K562 (cell line): ENCODE measurements around the gene STARD13. TPM values are rescaled to one million over a fixed set of nuclear protein-coding genes. Genes with fewer than 3 reads are reported as not detected.

ENCODE experiments used
- ATAC-seq: fragments of 200-7000 bp; cut with Tn5 transposase; 3 replicates; pipeline ENCODE4 v1.9.1; 2020; ENCODE audit warnings: moderate library complexity
- BruUV-seq: library from RNA; stranded (reverse); fragments of 400-500 nt; replicated peaks from 2 replicates; lab custom pipeline; 2021; lab: Mats Ljungman, UMichigan
- CTCF ChIA-PET: fragments of 300-600 bp; formaldehyde crosslinking; extraction: SDS; loops from one replicate; lab custom pipeline; 2021; ENCODE audit warnings: low intra/inter-chr PET ratio; lab: Yijun Ruan, JAX
- POLR2A ChIA-PET: fragments of 300-600, 350-650 bp; sonication (Branson Sonifier 250); formaldehyde crosslinking; extraction: SDS; loops from one replicate; lab custom pipeline; 2021; ENCODE audit warnings: antibody characterized with exemption, inconsistent platforms; lab: Yijun Ruan, JAX
- DNase-seq, 4 experiments: peaks; one replicate each; pipeline versions ENCODE4 v3.0.0 to v3.0.0-alpha.2; 2011 to 2018; ENCODE audit warnings: low spot score in 3 of 4, mixed read lengths in 3 of 4; ENCODE audit errors: extremely low read depth in 1 of 4
- FAIRE-seq: peaks from 2 replicates; lab custom pipeline; 2011; peaks lifted over from hg19 to GRCh38; lab: Jason Lieb, UNC
- H2AFZ ChIP-seq: 2 replicates; pipeline ENCODE4 v1.6.0; 2011; ENCODE audit warnings: low read depth, low read length, control low read depth, inconsistent platforms
- H3K27ac ChIP-seq: fragments of 200-600 bp; 3 replicates; pipeline ENCODE4 v1.8.0; 2011; ENCODE audit warnings: low read depth, mild to moderate bottlenecking, control low read depth, inconsistent platforms, low read length, moderate library complexity, mixed read lengths; ENCODE audit errors: extremely low read depth
- H3K27me3 ChIP-seq, 2 experiments: fragments of 300-600 bp in 1 of 2; 2 replicates in 1 of 2; 3 replicates in 1 of 2; pipeline versions ENCODE4 v1.6.0 to v1.8.0; 2011; ENCODE audit warnings: inconsistent platforms in 2 of 2, low read length in 2 of 2, mild to moderate bottlenecking in 1 of 2, mixed read lengths in 1 of 2, moderate library complexity in 1 of 2; ENCODE audit not compliant: control insufficient read depth in 2 of 2, insufficient read depth in 2 of 2
- H3K36me3 ChIP-seq: fragments of 300-600 bp; 3 replicates; pipeline ENCODE4 v1.8.0; 2011; ENCODE audit warnings: mild to moderate bottlenecking, low read length, inconsistent platforms; ENCODE audit not compliant: control insufficient read depth, insufficient read depth
- H3K4me1 ChIP-seq, 2 experiments: fragments of 200-600 bp in 1 of 2; replicated peaks in 1 of 2; 2 replicates in 1 of 2; 3 replicates in 1 of 2; pipeline versions ENCODE4 v1.5.1 to v1.8.0; 2011; ENCODE audit warnings: inconsistent platforms in 2 of 2, low read length in 2 of 2, mild to moderate bottlenecking in 1 of 2, mixed read lengths in 1 of 2, moderate library complexity in 1 of 2; ENCODE audit not compliant: control insufficient read depth in 2 of 2, insufficient read depth in 2 of 2
- H3K4me2 ChIP-seq: 2 replicates; pipeline ENCODE4 v1.6.1; 2011; ENCODE audit warnings: low read length, control low read depth, inconsistent platforms, mixed read lengths; ENCODE audit not compliant: insufficient read depth
- H3K4me3 ChIP-seq: fragments of 200-600 bp; sonication (generic), shearing (Covaris generic); 2 replicates; pipeline ENCODE4 v1.5.1; 2016; ENCODE audit warnings: control low read depth, inconsistent platforms
- H3K79me2 ChIP-seq: fragments of 200-600 bp; 3 replicates; pipeline ENCODE4 v1.8.0; 2011; ENCODE audit warnings: low read length, inconsistent platforms; ENCODE audit not compliant: control insufficient read depth, insufficient read depth
- H3K9ac ChIP-seq, 2 experiments: 2 replicates each; pipeline versions ENCODE4 v1.6.0 to v1.6.1; 2011; ENCODE audit warnings: low read depth in 2 of 2, low read length in 2 of 2, control low read depth in 1 of 2, inconsistent platforms in 1 of 2, mild to moderate bottlenecking in 1 of 2, mixed read lengths in 1 of 2; ENCODE audit not compliant: insufficient read depth in 1 of 2
- H3K9me1 ChIP-seq: one replicate; pipeline ENCODE4 v1.6.0; 2011; ENCODE audit warnings: inconsistent platforms, mild to moderate bottlenecking, low read length, moderate library complexity; ENCODE audit not compliant: control insufficient read depth, insufficient read depth
- H3K9me3 ChIP-seq: replicated peaks from 2 replicates; pipeline ENCODE4 v1.5.1; 2011; ENCODE audit warnings: low read depth, low read length, inconsistent platforms; ENCODE audit not compliant: control insufficient read depth, insufficient read depth
- H4K20me1 ChIP-seq: replicated peaks from 2 replicates; pipeline ENCODE4 v1.6.1; 2011; ENCODE audit warnings: low read length, inconsistent platforms, mixed read lengths; ENCODE audit not compliant: control insufficient read depth, insufficient read depth
- ATF6 ChIP-seq: sonication (generic); formaldehyde crosslinking; IDR thresholded peaks from 2 replicates; pipeline ENCODE4 v1.4.0; 2020; ENCODE audit warnings: mild to moderate bottlenecking, missing genetic modification reagents
- KLF16 ChIP-seq: IDR thresholded peaks from 2 replicates; pipeline ENCODE4 v1.6.1; 2016; ENCODE audit warnings: antibody characterized with exemption
- RAD21 ChIP-seq, 2 experiments: fragments of 250-450 bp in 1 of 2; fragments of 450-650 bp in 1 of 2; sonication (Bioruptor Pico) in 1 of 2; formaldehyde crosslinking in 1 of 2; IDR thresholded peaks in 1 of 2; conservative IDR thresholded peaks in 1 of 2; 2 replicates each; pipeline versions ENCODE4 v1.4.0 to v1.8.0; 2020 to 2022; ENCODE audit warnings: mild to moderate bottlenecking in 2 of 2, moderate library complexity in 1 of 2
- WGBS: fragments of 100-300 bp; shearing (Covaris generic); methylation state at CpG from one replicate; pipeline ENCODE4 v1.1.6; 2016; ENCODE audit warnings: low coverage, mixed read lengths; ENCODE audit not compliant: insufficient coverage; ENCODE audit errors: missing lambda C conversion rate; 5-methylcytosine and 5-hydroxymethylcytosine counted together
- in situ Hi-C: fragments of 300-500 bp; cut with MboI; formaldehyde crosslinking; loops from 4 replicates; pipeline ENCODE4 v1.15.0; 2018; ENCODE audit warnings: inconsistent platforms, mixed read lengths
- intact Hi-C: fragments of 100-400 bp; cut with micrococcal nuclease; formaldehyde crosslinking; loops from 2 replicates; pipeline ENCODE4 v1.14.2; 2022
- polyA plus RNA-seq, 8 experiments: library from polyadenylated mRNA; depleted of rRNA in 4 of 8; stranded (reverse) in 5 of 8; unstranded in 3 of 8; fragments of >200 nt; fragmentation: Nextera tagmentation in 2 of 8; fragmentation: Illumina TruSeq in 1 of 8; extraction: Ambion mirVana in 2 of 8; extraction: Trizol in 1 of 8; gene quantifications; 2 replicates each; pipeline versions ENCODE4 v1.2.1 to v1.2.3, GENCODE V29; 2011 to 2014; ENCODE audit warnings: inconsistent platforms in 1 of 8, missing spikeins in 1 of 8
- total RNA-seq, 7 experiments: library from RNA; depleted of rRNA in 6 of 7; stranded (reverse); fragments of >200 nt in 6 of 7; fragmentation: Illumina TruSeq in 2 of 7; extraction: Trizol in 2 of 7; gene quantifications; 2 replicates each; pipeline versions ENCODE4 v1.2.1 to v1.2.3, GENCODE V29; 2011 to 2021; ENCODE audit warnings: low replicate concordance in 1 of 7

The STARD13 gene
- total and polyA plus RNA-seq, 9 of the 15 experiments (the other 6 are each of a cell fraction or from before 2014, with no cell fraction given): 0.11 TPM; not detected in 8

GRCh38 chr13:33244210-33244906, 41.2 kb downstream of the STARD13 start:
- FAIRE-seq (no peak), DNase-seq (no peak)

More at GRCh38 chr13:33244210-33244906, 41.2 kb downstream of the STARD13 start:
- Histone ChIP-seq H3K4me1 (no peaks in the 10 kb centered on the region), H3K9me3 (no peaks in the 10 kb centered on the region), H3K27ac (no peak overlapping the region), H3K79me2 (no peaks in the 10 kb centered on the region), H3K9me1 (no peaks in the 10 kb centered on the region), H3K27me3 (no peaks in the 10 kb centered on the region), H2AFZ (no peak overlapping the region), H3K4me3 (no peak overlapping the region), H3K36me3 (no peaks in the 10 kb centered on the region), H3K4me2 (no peak overlapping the region), H4K20me1 (no peaks in the 10 kb centered on the region), H3K9ac (no peak overlapping the region)
- intact Hi-C loops: no loop called here
- no TSS peak for BruUV-seq
- no peak for TF ChIP-seq RAD21 (CRISPR knock-in tag; conservative IDR thresholded peaks at IDR 0.05 in 1 of 2, IDR thresholded peaks at IDR 0.05 in 1 of 2)
- TF ChIP-seq KLF16: no peak
- no peak for TF ChIP-seq ATF6 (CRISPR knock-in tag)
- ChIA-PET CTCF (no interaction called here), POLR2A (no interaction called here)
- in situ Hi-C loops: loop anchor here (25.0 kb wide), 1 partner anchor 468 kb away; no protein-coding TSS in a partner anchor
- no peak for ATAC-seq
- 0% methylated on average over 3 of the region's 3 CpGs for WGBS
